ENCODE results near the gene INO80B.

GRCh38 chr2:74481431-74481830 is 26.5 kb downstream of the INO80B start:
- TF ChIP-seq CTCF (IDR thresholded peaks at IDR 0.05; ENCODE audit: poor library complexity, severe bottlenecking) (no peak), EZH2 (IDR thresholded peaks at IDR 0.05; ENCODE audit: borderline replicate concordance, insufficient read depth, low read length, poor library complexity, severe bottlenecking) (no peak), REST (IDR thresholded peaks at IDR 0.05; ENCODE audit: borderline replicate concordance) (no peak)

All from neural cell (in vitro differentiated cells).